Pancreas (tissue), 10 donors: ENCODE measurements around the gene LRRC39. TPM values are rescaled to one million over a fixed set of nuclear protein-coding genes. Genes with fewer than 3 reads are reported as not detected.

ENCODE experiments used
- ATAC-seq, 4 donors: fragments of 200-7000 bp; cut with Tn5 transposase; one replicate each; pipeline versions ENCODE4 v1.8.0 to v1.9.1; 2020; ENCODE audit warnings: mild to moderate bottlenecking in 4 of 4, moderate library complexity in 4 of 4
- DNase-seq, 6 donors: peaks; one replicate each; pipeline ENCODE4 v3.0.0-alpha.2; 2020
- FAIRE-seq: peaks from 2 replicates; lab custom pipeline; 2012; peaks lifted over from hg19 to GRCh38; lab: Jason Lieb, UNC
- H3K27ac ChIP-seq, 4 donors: fragments of 200-600 bp; sonication (generic); 1 replicate in 3 of 4; 2 replicates in 1 of 4; pipeline versions ENCODE4 v1.5.0 to v1.8.0; 2020
- H3K27me3 ChIP-seq, 4 donors: fragments of 200-600 bp; one replicate each; pipeline ENCODE4 v1.8.0; 2021
- H3K36me3 ChIP-seq, 3 donors: fragments of 200-600 bp; sonication (generic) in 1 of 3; one replicate each; pipeline versions ENCODE4 v1.5.0 to v1.8.0; 2020 to 2021
- H3K4me1 ChIP-seq, 3 donors: fragments of 200-600 bp; one replicate each; pipeline ENCODE4 v1.8.0; 2021
- H3K4me3 ChIP-seq, 4 donors: fragments of 200-600 bp; sonication (generic) in 2 of 4; one replicate each; pipeline versions ENCODE4 v1.5.0 to v1.8.0; 2020 to 2021
- H3K9me3 ChIP-seq, 4 donors: fragments of 200-600 bp; one replicate each; pipeline ENCODE4 v1.8.0; 2021
- CTCF ChIP-seq, 4 donors: fragments of 200-600 bp; sonication (generic) in 3 of 4; IDR thresholded peaks; one replicate each; pipeline versions ENCODE4 v1.5.0 to v1.8.0; 2021; ENCODE audit warnings: antibody characterized with exemption in 4 of 4
- WGBS, 2 donors: extraction: QIAGEN DNeasy Blood & Tissue Kit; methylation state at CpG; one replicate each; pipeline ENCODE4 v1.1.7; 2013; 5-methylcytosine and 5-hydroxymethylcytosine counted together
- intact Hi-C, 3 donors: fragments of 100-400 bp; cut with DNase I; formaldehyde crosslinking; loops; one replicate each; pipeline versions ENCODE4 v1.11.1 to v1.14.2; 2022
- polyA plus RNA-seq, 2 donors: library from polyadenylated mRNA; stranded (reverse); fragments of 200-250 nt; gene quantifications; one replicate each; pipeline ENCODE4 v1.2.3, GENCODE V29; 2013
- total RNA-seq, 6 donors: library from RNA; stranded (reverse); fragmentation: NEBNext Ultra II Directional in 4 of 6; extraction: Animal tissue kit (Norgen Biotek cat#: 25700) in 4 of 6; gene quantifications; one replicate each; pipeline versions ENCODE4 v1.2.1 to v1.2.4, GENCODE V29; 2021 to 2023
- donor health status: healthy with polysubstance abuse.
- donor health status: DM: no; HTN: no; CAD: no; lungs with moderate emphysema.
- donor health status: DM: no; HTN: no; CAD: no.
- donor health status: control.
- donor health status: control.
- donor health status: Bipolar disorder and iron deficiency.
- donor health status: DM: yes; HTN: yes; CAD: no.
- donor health status: DM: no; HTN: no; CAD: no.
- donor health status: DM: no; HTN: no; CAD: no.
- donor health status: DM: yes; HTN: yes; CAD: no.

The LRRC39 gene
- total and polyA plus RNA-seq, 8 donors = 0.06 to 3.0 (median 0.43) TPM

GRCh38 chr1:100152271-100152670, 25.8 kb downstream of the LRRC39 start:
- no peaks in the 10 kb centered on the region for H3K27me3 ChIP-seq
- H3K27ac ChIP-seq = no peak overlapping the region
- 79 to 85% methylated on average over 4 of the region's 4 CpGs for WGBS, 2 donors
- intact Hi-C loops = no loop called here
- no peaks in the 10 kb centered on the region for H3K9me3 ChIP-seq
- H3K4me1 ChIP-seq = no peaks in the 10 kb centered on the region
- DNase-seq = no peak
- no peak for TF ChIP-seq CTCF (IDR thresholded peaks at IDR 0.05)
- H3K4me3 ChIP-seq = no peak overlapping the region
- ATAC-seq = no peak
- peaks cover 0 to 9% (median 0%) of the 10 kb centered on the region in 3 donors for H3K36me3 ChIP-seq
- no peak for FAIRE-seq

DNA sequence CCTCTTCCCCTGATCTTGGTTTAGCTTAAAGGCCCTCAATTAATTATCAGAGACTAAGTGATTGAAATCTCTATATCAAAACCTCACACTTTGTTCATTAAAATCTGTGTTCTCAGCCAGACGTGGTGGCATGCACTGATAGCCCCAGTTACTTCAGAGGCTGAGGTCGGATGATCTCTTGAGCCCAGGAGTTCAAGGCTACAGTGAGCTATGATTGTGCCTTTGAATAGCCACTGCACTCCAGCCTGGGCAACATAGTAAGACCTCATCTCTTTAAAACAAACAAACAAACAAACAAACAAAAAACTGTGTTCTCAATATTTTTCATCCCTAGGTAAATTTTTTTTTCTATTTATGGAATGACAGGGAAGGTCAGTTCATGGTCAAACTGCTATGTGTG, 26.4 kb downstream of the LRRC39 start:
- H3K27ac ChIP-seq = no peak overlapping the region
- H3K9me3 ChIP-seq = no peaks in the 10 kb centered on the region
- DNase-seq = no peak
- TF ChIP-seq CTCF (IDR thresholded peaks at IDR 0.05) = no peak
- intact Hi-C loops = no loop called here
- peaks cover 0 to 15% (median 3%) of the 10 kb centered on the region in 3 donors for H3K36me3 ChIP-seq
- H3K4me3 ChIP-seq = no peak overlapping the region
- 51 to 54% methylated on average over 2 of the region's 2 CpGs for WGBS, 2 donors
- FAIRE-seq = no peak
- no peaks in the 10 kb centered on the region for H3K4me1 ChIP-seq
- H3K27me3 ChIP-seq = no peaks in the 10 kb centered on the region
- no peak for ATAC-seq

DNA sequence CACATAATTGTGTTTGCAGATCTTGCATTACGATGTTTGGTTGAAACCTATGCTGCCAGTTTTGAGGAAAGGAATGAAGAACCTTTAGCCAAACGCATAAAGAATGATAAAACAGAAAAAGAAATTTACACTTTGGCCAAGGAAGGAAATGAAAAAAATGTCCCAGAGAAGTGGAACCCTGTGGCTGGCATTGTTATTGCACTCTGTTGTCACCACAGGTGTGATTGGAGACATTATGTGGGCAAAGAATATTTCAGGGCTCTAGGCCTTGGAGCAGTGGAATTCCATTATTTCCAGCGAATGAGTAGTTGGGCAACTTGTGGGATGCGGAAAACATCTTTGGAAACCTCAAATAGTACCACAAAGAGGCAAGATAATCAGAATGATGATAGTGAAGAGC, 30.2 kb downstream of the LRRC39 start:
- 90 to 93% methylated on average over 4 of the region's 4 CpGs for WGBS, 2 donors
- peaks cover 0 to 39% (median 25%) of the 10 kb centered on the region in 3 donors for H3K36me3 ChIP-seq
- intact Hi-C loops = no loop called here

DNA sequence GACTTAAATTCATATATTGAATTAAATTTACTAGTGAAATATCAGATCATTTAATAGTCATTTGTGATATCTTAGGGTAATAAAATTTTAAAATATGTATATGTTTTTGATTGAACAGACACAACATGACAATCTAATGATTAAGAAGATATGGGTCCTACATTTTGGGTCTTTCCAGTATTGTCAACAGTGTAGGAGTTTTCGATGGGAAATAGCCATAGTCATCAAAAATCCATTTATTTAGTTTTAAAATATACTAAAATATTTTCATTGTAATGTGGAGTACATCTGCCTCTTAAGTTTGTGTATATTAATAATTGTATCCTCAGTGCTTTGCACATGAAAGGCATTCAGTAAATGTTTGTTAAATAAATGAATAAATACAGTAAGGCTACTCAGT, 31.1 kb downstream of the LRRC39 start:
- Histone ChIP-seq H3K27me3 (no peaks in the 10 kb centered on the region), H3K9me3 (no peaks in the 10 kb centered on the region), H3K4me3 (no peak overlapping the region), H3K27ac (no peak overlapping the region), H3K4me1 (no peaks in the 10 kb centered on the region), H3K36me3 (peaks cover 0 to 41% (median 25%) of the 10 kb centered on the region in 3 donors)
- intact Hi-C loops = no loop called here
- TF ChIP-seq CTCF (IDR thresholded peaks at IDR 0.05) = no peak
- FAIRE-seq (no peak), ATAC-seq (no peak), DNase-seq (no peak)
- WGBS, 2 donors = 96 to 100% methylated on average over 1 of the region's 1 CpG

More for the DNA sequence above, 30.2 kb downstream of the LRRC39 start:
- Histone ChIP-seq H3K4me1 (no peaks in the 10 kb centered on the region), H3K4me3 (no peak overlapping the region), H3K9me3 (no peaks in the 10 kb centered on the region), H3K27ac (no peak overlapping the region), H3K27me3 (no peaks in the 10 kb centered on the region)
- DNase-seq = no peak
- TF ChIP-seq CTCF (IDR thresholded peaks at IDR 0.05) = no peak
- no peak for ATAC-seq
- FAIRE-seq = no peak

- TF ChIP-seq CTCF (IDR thresholded peaks at IDR 0.05) = no peak
- Histone ChIP-seq H3K9me3 (no peaks in the 10 kb centered on the region), H3K27me3 (no peaks in the 10 kb centered on the region), H3K27ac (no peak overlapping the region), H3K36me3 (peaks cover 0 to 55% (median 35%) of the 10 kb centered on the region in 3 donors), H3K4me1 (no peaks in the 10 kb centered on the region), H3K4me3 (no peak overlapping the region)
- WGBS, 2 donors = 85 to 86% methylated on average over 3 of the region's 3 CpGs
- no peak for DNase-seq
- ATAC-seq = no peak
- FAIRE-seq = no peak
- intact Hi-C loops = no loop called here
These were observed 32.9 kb downstream of the LRRC39 start for GRCh38 chr1:100145116-100145515.
